Head of caudate nucleus (tissue), 42 donors: ENCODE measurements around the gene NBL1.
A peak's percentile ranks its signal among the peaks of the same experiment; 100 is the strongest.

Source experiments
- DNase-seq, 42 donors: peaks; one replicate each; pipeline versions ENCODE4 v3.0.0 to v3.0.0-alpha.2; 2020 to 2021; ENCODE audit warnings: mixed read lengths in 7 of 42
- intact Hi-C: fragments of 100-400 bp; cut with DNase I; formaldehyde crosslinking; loops from one replicate; pipeline ENCODE4 v1.15.0; 2022

NBL1 gene

GRCh38 chr1:19640363-19641316, 3.5 kb upstream of the NBL1 start:
- intact Hi-C loops: no loop called here

GRCh38 chr1:19643121-19643520, 990 bp upstream of the NBL1 start:
- intact Hi-C loops: no loop called here

More at GRCh38 chr1:19640363-19641316, 3.5 kb upstream of the NBL1 start:
- no peak for DNase-seq

GRCh38 chr1:19644395-19644680, 227 bp downstream of the NBL1 start:
- no peak for DNase-seq
- intact Hi-C loops: no loop called here

More at GRCh38 chr1:19643121-19643520, 990 bp upstream of the NBL1 start:
- DNase-seq: peak in 1 of 42 donors; percentile 25

GRCh38 chr1:19644681-19645410, 735 bp downstream of the NBL1 start:
- peak in 4 of 42 donors; percentile 28 to 54 (median 36) for DNase-seq
- intact Hi-C loops: no loop called here

GRCh38 chr1:19645411-19646251, 1.5 kb downstream of the NBL1 start:
- intact Hi-C loops: no loop called here
- DNase-seq: peak in 1 of 42 donors; percentile 30

- peak in 1 of 42 donors; percentile 32 for DNase-seq
- intact Hi-C loops: no loop called here
These were observed 2.5 kb downstream of the NBL1 start for GRCh38 chr1:19646377-19647319.

- intact Hi-C loops: no loop called here
These were observed 3.5 kb downstream of the NBL1 start for GRCh38 chr1:19647643-19648042.

GRCh38 chr1:19648239-19648638, 4.1 kb downstream of the NBL1 start:
- no peak for DNase-seq
- intact Hi-C loops: no loop called here

More at GRCh38 chr1:19647643-19648042, 3.5 kb downstream of the NBL1 start:
- no peak for DNase-seq

- intact Hi-C loops: no loop called here
- peak in 1 of 42 donors; percentile 28 for DNase-seq
These were observed 4.6 kb downstream of the NBL1 start for GRCh38 chr1:19648689-19649088.

- intact Hi-C loops: loop anchor here (5.0 to 10.0 kb wide), 2 partner anchors 256 to 308 kb away; no protein-coding TSS in a partner anchor
- peak in 10 of 42 donors; percentile 37 to 75 (median 48) for DNase-seq
These were observed 6.5 kb downstream of the NBL1 start for GRCh38 chr1:19650416-19651140.

GRCh38 chr1:19651141-19651737, 7.1 kb downstream of the NBL1 start:
- peak in 37 of 42 donors; percentile 35 to 82 (median 67) for DNase-seq
- intact Hi-C loops: loop anchor here (5.0 to 10.0 kb wide), 2 partner anchors 256 to 309 kb away; no protein-coding TSS in a partner anchor

- no peak for DNase-seq
- intact Hi-C loops: loop anchor here (5.0 to 10.0 kb wide), 2 partner anchors 260 to 312 kb away; no protein-coding TSS in a partner anchor
These were observed 10.3 kb downstream of the NBL1 start for GRCh38 chr1:19654386-19654785.

GRCh38 chr1:19654886-19655717, 11.0 kb downstream of the NBL1 start:
- intact Hi-C loops: loop anchor here (5.0 to 10.0 kb wide), 2 partner anchors 260 to 313 kb away; no protein-coding TSS in a partner anchor
- peak in 1 of 42 donors; percentile 14 for DNase-seq

- intact Hi-C loops: loop anchor here (10.0 kb wide), 1 partner anchor 261 kb away; no protein-coding TSS in a partner anchor
- no peak for DNase-seq
These were observed 11.6 kb downstream of the NBL1 start for GRCh38 chr1:19655718-19656080.

- intact Hi-C loops: loop anchor here (10.0 kb wide), 1 partner anchor 261 kb away; no protein-coding TSS in a partner anchor
- DNase-seq: peak in 1 of 42 donors; percentile 15
These were observed 12.1 kb downstream of the NBL1 start for GRCh38 chr1:19656134-19656779.
